ENCODE measurements around the gene PLVAP.
"Not testable (repeated sequence)": the region's sequence is repeated elsewhere in the genome, so short reads cannot be mapped to it uniquely, and the experiment has no call there.

PLVAP gene

GRCh38 chr19:17398902-17399527, 21.9 kb upstream of the PLVAP start:
- no peak for DNase-seq

DNA sequence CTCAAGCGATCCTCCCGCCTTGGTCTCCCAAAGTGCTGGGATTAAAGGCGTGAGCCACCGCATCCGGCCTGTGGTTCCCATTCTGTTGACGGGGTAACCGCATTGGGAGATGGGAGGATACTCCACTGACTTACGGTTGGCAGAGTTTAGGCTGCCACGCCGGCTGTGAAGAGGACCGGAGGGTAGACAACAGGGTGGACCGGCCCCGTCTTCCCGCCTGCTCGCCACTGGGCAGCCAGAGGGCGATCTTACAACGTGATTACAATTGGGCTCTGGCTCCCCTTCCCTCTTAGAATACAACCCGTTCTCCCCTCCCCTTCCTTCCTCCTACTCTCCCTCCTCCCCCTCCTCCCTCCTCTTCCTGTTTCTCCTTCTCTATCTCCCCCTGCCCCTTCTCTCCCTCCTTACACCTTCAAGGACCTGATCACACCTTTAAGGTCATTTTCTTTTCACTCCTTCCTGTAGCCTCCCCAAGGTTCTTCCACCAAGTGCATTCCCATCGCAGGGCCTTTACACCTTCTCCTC, 17.8 kb upstream of the PLVAP start:
- peak; percentile 90 for DNase-seq

- no peak for DNase-seq
Measured at GRCh38 chr19:17393914-17394313, 16.8 kb upstream of the PLVAP start, which contains the start of gene CCDC194. CCDC194 (minus strand) TSS chr19:17394196; CDS start chr19:17394158, 38 bp downstream.

DNA sequence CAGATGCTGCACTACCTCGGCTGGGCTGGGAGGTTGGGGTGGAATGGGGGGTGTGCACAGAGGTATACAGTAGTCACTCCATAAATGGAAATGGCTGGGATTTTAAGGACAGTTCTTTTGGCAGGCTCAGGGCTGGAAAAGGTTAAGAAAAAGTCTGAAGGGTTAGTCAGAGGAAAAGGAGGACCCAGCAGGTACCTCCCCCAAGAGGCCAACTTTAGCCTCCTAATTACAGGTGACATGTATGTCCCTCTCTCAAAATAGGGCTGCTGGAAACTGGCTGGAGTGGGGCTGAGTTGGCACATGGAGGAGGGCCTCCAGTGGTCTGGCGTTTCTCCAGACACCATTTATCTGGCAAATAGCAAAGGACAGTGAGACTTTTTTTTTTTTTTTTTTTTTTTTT, 15.9 kb upstream of the PLVAP start:
- no peak for DNase-seq

- DNase-seq, result no peak
Measured at GRCh38 chr19:17391371-17392151, 14.4 kb upstream of the PLVAP start.

GRCh38 chr19:17390665-17391370, 13.7 kb upstream of the PLVAP start:
- DNase-seq, result peak; percentile 96

DNA sequence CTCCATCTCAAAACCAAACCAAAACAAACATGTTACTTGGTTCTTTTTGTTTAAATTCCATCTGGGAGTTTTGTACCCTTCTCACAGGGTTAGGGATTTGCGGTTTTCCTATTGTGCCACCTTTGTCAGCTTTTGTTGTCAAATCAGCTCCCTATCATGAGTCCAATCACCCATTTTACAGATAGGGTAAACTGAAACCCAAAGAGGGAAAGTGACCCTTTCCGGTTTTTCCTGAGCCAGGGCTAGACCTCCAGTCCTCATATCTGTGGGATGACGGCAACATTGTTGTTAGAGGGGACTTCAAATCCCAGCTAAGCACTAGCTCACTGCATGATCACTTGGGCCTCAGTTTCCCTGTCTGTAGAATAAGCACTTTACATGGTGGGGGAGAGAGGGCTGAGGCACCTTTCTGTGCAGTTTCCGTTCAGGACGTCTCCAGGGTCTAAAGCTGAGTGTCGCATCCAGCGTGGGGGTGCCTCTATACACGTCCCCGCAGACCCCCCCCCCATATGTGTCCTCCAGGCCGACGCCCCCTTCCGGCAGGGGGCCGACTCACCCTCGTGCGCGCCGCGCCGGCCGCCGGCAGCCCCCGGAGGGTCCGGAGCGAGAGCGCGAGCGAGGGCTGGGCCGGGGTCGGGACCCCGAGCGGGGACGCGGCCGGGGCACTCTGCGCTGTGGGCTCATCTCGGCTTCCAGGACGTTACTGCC, 13.0 kb upstream of the PLVAP start:
- no peak for DNase-seq

DNA sequence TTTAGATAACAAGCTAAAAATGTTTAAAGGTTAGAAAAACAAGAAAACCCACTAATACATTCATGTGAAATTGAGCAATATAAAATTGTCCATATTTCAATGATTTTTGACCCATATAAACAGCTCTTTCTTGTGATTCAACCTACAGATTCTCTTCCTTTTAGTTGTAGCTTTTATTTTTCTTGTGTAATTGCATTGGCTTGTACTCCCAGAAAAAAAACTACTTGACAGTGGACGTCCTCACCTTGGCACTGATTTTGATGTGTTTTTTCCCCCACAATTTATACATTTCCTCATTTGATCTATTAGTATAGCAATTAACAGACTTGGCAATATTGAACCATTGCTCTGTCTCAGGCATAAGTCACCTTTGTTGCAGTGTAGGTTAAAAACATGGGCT, 12.1 kb upstream of the PLVAP start:
- DNase-seq, result no peak

DNA sequence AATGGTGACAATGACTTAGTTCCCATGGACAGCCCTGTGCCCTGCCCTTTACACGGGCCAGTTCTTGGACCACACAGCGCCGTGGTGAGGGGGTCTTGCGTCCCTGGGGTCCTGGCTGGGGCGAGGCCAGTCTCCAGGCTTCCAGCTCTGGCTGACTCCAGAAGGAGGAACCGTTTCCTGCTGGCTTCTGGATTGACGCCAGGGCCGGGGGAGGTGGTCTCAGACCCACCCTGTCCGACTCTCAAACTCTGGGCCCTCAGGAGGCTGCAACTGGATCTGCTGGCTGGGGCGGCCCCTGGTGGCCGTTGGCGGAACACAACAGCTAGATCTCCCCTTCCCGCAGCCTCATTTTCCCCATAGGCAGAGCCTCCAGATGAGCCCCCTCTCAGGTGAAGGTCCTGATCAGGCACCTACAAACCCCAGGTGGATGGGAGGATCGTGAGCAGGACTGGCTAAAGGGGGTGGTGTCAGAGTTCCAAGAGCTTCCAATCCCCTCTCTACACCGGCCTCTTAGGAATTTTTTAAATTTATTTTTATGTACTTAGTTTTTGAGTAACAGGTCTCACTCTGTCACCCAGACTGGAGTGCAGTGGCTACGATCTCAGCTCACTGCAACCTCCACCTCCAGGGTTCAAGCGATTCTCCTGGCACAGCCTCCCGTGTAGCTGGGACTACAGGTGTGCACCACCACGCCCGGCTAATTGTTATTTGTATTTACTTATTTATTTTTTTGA, 8.9 kb upstream of the PLVAP start:
- DNase-seq, result peak; percentile 86

- no peak for DNase-seq
Measured at GRCh38 chr19:17380426-17381138, 3.4 kb upstream of the PLVAP start.

DNA sequence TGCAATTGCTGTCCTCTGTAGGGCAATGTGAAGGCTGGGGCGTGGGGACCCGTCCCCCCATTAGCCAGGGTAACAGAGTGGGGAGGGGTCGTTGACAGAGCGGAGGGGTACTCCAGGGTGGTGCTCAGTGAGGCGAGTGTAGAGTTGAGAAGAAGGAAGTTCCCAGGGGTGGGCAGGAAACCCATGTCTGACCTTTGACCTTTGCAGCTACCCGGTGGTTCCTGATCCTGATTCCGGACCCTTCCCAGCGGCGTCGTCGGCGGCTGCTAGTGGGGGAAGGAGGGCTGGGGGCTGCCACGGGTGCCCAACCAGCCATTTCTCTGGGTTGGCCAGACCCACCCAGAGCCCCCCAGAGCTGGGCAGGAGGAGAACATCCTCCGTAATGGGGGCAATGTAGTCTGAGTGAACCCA, 2.1 kb upstream of the PLVAP start:
- no peak for DNase-seq

GRCh38 chr19:17378271-17378670, 1.1 kb upstream of the PLVAP start:
- DNase-seq, result no peak

DNA sequence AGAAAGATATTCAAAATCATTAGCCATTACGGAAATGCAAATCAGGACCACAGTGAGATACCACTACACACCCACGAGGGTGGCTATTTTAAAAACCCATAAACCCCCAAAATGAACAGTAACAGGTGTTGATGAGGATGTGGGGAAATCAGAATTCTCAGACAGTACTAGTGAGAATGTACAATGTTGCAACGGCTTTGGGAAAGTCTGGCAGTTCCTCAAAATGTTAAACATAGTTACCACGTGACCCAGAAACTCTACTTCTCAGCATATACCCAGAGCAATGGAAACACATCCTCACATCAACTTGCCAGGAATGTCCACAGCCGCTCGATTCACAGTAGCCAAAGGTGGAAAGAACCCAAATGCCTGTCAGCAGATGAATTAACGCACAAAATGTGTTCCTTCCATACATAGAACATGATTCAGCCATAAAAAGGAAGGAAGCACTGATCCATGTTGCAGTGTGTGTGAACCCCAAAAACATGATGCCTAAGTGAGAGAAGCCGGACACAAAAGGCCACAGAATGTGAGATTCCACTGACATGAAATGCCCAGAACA, 7.0 kb downstream of the PLVAP start:
- no peak for DNase-seq

DNA sequence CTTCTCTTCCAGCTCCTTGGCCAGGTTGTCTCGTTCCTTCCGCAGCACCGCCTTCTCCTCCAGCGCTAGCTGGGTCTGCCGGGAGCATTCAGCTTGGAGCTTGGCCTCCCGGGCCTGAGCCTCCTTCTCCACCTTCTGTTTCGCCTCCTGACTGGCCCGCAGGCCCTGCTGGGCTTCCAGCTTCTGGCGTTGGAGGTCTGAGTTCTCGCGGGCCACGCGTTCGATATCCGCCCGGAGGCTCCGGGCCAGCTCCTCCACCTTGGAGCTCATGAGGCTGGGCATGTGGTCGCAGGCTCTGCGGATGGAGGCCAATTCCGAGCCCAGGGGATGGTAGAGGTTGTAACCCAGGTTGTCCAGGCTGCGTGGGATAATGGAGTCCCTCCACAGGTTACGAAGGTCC, 11.8 kb downstream of the PLVAP start:
- no peak for DNase-seq

DNA sequence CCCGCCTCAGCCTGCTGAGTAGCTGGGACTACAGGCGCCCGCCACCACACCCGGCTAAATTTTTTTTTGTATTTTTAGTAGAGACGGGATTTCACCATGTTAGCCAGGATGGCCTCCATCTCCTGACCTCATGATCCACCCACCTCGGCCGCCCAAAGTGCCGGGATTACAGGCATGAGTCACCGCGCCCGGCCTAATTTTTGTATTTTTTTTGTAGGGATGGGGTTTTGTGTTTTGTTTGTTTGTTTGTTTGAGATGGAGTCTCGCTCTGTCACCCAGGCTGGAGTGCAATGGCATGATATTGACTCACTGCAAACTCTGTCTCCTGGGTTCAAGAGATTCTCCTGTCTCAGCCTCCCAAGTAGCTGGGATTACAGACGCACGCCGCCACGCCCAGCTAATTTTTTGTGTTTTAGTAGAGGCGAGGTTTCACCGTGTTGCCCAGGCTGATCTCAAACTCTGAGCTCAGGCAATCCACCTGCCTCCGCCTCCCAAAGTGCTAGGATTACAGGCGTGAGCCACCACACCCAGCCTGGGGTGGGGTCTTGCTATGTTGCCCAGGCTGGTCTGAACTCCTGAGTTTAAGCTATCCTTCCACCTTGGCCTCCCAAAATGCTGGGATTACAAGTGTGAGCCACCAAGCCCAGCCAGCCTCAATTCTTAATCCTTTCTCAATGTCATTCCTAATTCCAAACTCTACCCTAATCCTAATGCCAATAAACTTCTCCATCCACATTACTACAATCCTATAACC, 13.1 kb downstream of the PLVAP start:
- not testable (repeated sequence) for DNase-seq

GRCh38 chr19:17359905-17360800, 17.0 kb downstream of the PLVAP start:
- no peak for DNase-seq

GRCh38 chr19:17358395-17358794, 18.7 kb downstream of the PLVAP start:
- no peak for DNase-seq

GRCh38 chr19:17357724-17358123, 19.4 kb downstream of the PLVAP start:
- DNase-seq, result no peak

DNA sequence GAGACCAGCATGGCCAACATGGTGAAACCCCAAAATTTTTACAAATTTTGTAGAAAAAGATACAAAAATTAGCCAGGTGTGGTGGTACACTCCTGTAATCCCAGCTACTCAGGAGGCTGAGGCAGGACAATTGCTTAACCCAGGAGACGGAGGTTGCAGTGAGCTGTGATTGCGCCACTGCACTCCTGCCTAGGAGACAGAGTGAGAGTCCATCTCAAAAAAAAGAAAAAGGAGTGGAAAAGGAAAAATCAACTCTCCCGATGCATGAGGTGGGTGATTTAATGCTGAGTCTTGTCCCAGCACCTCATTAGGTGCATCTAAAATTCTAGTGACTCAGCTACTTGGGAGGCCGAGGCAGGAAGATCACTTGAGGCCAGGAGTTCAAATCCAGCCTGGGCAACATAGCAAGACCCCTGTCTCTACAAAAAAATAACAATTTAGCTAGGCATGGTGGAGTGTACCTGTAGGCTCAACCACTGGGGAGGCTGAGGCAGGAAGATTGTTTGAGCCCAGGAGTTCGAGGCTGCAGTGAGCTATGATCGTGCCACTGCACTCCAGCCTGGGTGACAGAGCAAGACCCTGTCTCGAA, 20.0 kb downstream of the PLVAP start:
- DNase-seq, result no peak
